GM21360 (cell line): Measurements from ENCODE around the gene PTCSC3.

Experiments
- ATAC-seq: cut with Tn5 transposase; IDR thresholded peaks from one replicate; pipeline ENCODE4 v1.9.1; 2021; ENCODE audit warnings: mild to moderate bottlenecking, moderate library complexity; ENCODE audit not compliant: unreplicated experiment

PTCSC3 gene

DNA sequence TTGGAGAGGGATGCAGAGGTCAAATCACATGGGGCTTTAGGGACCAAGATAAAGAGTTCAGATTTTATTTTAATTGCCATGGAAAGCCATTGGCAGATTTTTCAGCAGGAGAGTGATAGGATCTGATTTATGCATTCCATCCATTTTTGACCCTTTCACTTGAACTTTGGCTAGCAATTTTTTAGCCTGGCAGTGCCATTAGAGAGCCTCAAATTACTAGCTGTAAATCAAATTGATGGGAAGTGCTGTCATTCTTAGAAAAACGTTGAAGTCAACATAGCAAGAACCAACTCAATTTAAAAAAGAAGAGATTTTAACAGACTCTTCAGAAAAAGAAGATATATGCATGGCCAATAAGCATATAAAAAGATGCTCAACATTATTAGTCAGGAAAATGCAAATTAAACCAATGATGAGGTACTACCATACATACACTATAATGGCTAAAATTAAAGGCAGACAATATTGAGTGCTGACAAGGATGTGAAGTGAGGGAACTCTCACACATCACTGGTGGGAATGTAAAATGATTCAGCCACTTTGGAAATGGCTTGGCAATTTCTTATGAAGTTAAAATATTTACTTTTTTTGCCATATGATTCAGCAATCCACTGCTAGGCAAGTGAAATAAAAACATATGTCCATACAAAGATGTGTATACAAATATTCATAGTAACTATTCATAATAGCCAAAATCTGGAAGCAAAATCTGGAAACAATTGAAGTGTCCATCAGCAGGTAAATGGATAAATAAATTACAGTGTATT, 89.7 kb downstream of the PTCSC3 start:
- ATAC-seq: no peak

- ATAC-seq: no peak
Measured at GRCh38 chr14:36085861-36086260, 90.7 kb downstream of the PTCSC3 start.
